Measurements from ENCODE around the gene DNAJA4.
A peak's percentile ranks its signal among the peaks of the same experiment; 100 is the strongest.

The DNAJA4 gene

GRCh38 chr15:78282324-78282723, 18.0 kb downstream of the DNAJA4 start:
- DNase-seq, result no peak

GRCh38 chr15:78284758-78285157, 20.4 kb downstream of the DNAJA4 start:
- DNase-seq, result no peak

GRCh38 chr15:78290222-78290621, 25.9 kb downstream of the DNAJA4 start:
- no peak for DNase-seq

- DNase-seq, result no peak
These were observed 26.7 kb downstream of the DNAJA4 start for GRCh38 chr15:78291052-78291451.

- DNase-seq, result no peak
These were observed 27.3 kb downstream of the DNAJA4 start for GRCh38 chr15:78291698-78292097.

- DNase-seq, result no peak
These were observed 27.9 kb downstream of the DNAJA4 start for GRCh38 chr15:78292219-78292618.

- peak in 1 of 2 experiments; percentile 50 for DNase-seq
These were observed 35.0 kb downstream of the DNAJA4 start, which contains the start of gene SKIC8 for GRCh38 chr15:78299101-78299930. SKIC8 (minus strand) TSS chr15:78299609; CDS start chr15:78295686, 3,923 bp downstream.

GRCh38 chr15:78301326-78301725, 37.0 kb downstream of the DNAJA4 start:
- DNase-seq, result no peak

- no peak for DNase-seq
These were observed 37.5 kb downstream of the DNAJA4 start for GRCh38 chr15:78301828-78302227.

GRCh38 chr15:78302579-78303312, 38.4 kb downstream of the DNAJA4 start:
- DNase-seq, result no peak

- DNase-seq, result no peak
These were observed 40.1 kb downstream of the DNAJA4 start for GRCh38 chr15:78304216-78305066.

GRCh38 chr15:78306176-78306774, 41.9 kb downstream of the DNAJA4 start:
- no peak for DNase-seq

GRCh38 chr15:78307976-78308375, 43.6 kb downstream of the DNAJA4 start:
- DNase-seq, result no peak

GRCh38 chr15:78308422-78309032, 44.2 kb downstream of the DNAJA4 start:
- DNase-seq, result no peak

GRCh38 chr15:78311292-78311691, 46.9 kb downstream of the DNAJA4 start:
- DNase-seq, result no peak

GRCh38 chr15:78312536-78312935, 48.2 kb downstream of the DNAJA4 start:
- DNase-seq, result no peak

- no peak for DNase-seq
These were observed 48.6 kb downstream of the DNAJA4 start for GRCh38 chr15:78312957-78313356.

GRCh38 chr15:78313383-78313782, 49.0 kb downstream of the DNAJA4 start:
- DNase-seq, result no peak

GRCh38 chr15:78314181-78314581, 49.8 kb downstream of the DNAJA4 start:
- no peak for DNase-seq

GRCh38 chr15:78315686-78316282, 51.4 kb downstream of the DNAJA4 start:
- no peak for DNase-seq

GRCh38 chr15:78316283-78317083, 52.1 kb downstream of the DNAJA4 start:
- no peak for DNase-seq

Data from cerebellar nuclear complex (tissue), 1 donor.